Measurements from ENCODE around the gene MPC1. TPM values are rescaled to one million over a fixed set of nuclear protein-coding genes. Genes with fewer than 3 reads are reported as not detected.
A peak's percentile ranks its signal among the peaks of the same experiment; 100 is the strongest.
"Not testable (repeated sequence)": the region's sequence is repeated elsewhere in the genome, so short reads cannot be mapped to it uniquely, and the experiment has no call there.

MPC1 gene
- total RNA-seq, 1 experiment from 2014 or later = 21.6 TPM

- DNase-seq (ENCODE audit: extremely low read depth, low read depth) = no peak
Observed at GRCh38 chr6:166351715-166352285, 30.9 kb downstream of the MPC1 start.

GRCh38 chr6:166348305-166348949 lies 34.3 kb downstream of the MPC1 start:
- DNase-seq (ENCODE audit: extremely low read depth, low read depth) = no peak

- DNase-seq (ENCODE audit: extremely low read depth, low read depth) = no peak
Observed at GRCh38 chr6:166346965-166347364, 35.8 kb downstream of the MPC1 start.

DNA sequence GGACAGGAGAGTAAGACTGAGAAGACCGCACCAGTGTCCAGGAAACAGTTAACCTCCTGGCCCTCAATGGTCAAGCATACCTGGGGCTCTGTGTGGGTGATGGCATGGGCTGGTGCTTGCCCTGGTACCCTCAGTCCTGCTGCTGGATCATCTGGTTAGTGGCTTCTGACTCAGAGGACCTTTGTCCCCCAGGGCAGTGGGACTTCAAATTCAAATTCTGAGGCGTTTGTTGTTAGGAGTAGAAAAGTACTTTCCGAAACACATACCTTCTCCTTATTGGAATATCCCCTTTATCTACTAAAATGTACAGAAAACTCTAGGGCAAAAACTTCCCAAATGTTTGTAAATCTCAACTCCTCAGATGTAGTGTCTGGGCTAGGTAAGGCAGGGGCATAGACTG lies 36.3 kb downstream of the MPC1 start:
- DNase-seq (ENCODE audit: extremely low read depth, low read depth) = no peak

GRCh38 chr6:166345672-166346071 lies 37.1 kb downstream of the MPC1 start:
- not testable (repeated sequence) for DNase-seq (ENCODE audit: extremely low read depth, low read depth)

DNA sequence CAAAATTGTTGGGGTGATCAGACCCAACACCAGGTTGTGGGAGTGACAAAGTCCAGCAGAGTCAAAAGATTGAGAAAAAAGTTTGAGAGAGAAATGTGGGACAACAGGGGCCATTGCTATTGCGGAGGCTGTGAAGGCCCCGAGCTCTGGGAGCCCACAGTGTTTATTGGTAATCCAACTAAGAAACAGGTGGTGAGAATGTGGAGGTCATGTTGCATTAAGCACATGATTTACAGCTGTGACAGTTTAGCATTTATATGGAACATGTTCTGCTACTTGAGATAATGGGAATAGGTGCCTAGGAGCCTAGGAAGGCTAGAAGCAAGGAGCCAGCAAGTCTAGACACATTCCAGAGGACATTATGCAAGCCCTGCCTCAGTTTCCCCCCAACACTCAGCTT lies 37.8 kb downstream of the MPC1 start:
- DNase-seq (ENCODE audit: extremely low read depth, low read depth) = not testable (repeated sequence)

GRCh38 chr6:166344240-166344639 lies 38.5 kb downstream of the MPC1 start:
- no peak for DNase-seq (ENCODE audit: extremely low read depth, low read depth)

DNA sequence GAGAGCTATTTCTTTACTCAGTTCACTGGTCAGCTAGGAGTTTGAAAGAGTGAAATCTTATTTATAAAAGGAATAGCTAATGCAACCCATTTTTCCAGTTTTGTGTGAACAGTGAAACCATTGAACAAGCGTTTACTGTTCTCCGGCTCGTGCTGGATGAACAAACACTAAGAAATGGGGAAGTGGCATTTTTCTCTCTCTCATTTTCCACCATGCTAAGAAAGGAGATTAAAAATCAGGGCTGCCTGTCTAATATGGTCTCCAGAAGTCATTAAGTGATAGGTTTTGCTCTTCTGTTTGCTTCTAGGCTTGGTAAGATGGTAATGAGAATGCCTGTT lies 39.6 kb downstream of the MPC1 start:
- no peak for DNase-seq (ENCODE audit: extremely low read depth, low read depth)

DNA sequence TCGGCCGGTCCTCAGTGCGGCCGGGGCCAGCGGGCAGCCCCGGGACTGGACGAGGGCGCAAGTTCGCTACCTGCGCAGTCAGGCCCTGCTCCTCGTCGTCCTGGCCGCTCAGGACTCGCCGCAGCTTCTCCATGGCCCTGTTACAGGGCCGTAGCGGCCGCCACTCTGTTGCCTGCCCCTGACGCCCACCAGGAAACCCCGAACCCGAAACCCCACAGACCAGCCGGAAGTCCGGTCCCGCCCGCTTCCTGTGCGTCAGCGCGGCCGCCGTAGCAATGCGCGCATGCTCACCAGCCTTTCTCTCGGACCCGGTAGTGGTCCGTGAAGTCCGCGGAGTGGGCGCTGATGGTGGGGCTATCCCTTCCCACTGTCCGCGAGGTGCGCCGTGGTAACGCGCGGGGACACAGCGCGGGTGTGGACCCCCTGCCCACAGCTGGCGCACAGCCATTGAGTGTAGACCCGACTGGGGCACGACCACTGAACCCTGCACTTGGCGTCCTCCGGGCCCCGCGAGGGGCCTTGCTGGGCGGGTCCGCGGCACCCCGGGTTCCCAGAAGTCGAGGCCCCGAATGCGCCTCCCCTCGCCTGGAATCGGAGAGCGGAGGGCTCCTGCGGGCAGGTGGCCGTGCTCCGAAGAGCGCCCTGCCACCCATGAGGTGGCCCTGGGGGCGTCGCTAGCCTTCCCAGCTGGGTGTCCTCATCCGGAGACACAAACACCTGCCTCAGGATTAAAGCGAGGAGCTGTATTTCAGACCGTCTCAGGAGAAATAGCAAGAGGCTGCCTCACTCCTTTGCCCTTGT lies 40.2 kb downstream of the MPC1 start, which contains the start of gene SFT2D1:
SFT2D1 (minus strand) TSS at position 197 of the 801 bp plus-strand sequence; CDS start at position 133, 64 bp downstream.
- DNase-seq (ENCODE audit: extremely low read depth, low read depth) = peak; percentile 58

DNA sequence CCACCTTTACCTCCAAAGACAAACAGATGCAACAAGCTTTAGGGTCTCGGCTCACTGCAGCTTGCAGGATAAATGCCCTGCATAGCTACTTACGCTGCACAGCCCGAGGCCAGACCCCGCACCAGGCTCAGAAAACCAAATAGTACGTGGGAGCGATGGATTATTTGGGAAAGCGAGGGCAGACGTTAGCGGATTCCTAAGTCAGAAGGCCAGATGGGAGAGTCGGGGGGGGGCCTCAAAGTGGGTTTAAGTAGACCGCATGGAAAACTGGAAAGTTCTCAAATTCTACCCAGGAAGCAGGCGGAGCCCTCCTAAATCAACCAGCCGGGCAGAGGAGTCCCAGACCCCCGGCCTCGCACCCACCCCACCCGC lies 40.8 kb downstream of the MPC1 start:
- DNase-seq (ENCODE audit: extremely low read depth, low read depth) = no peak

DNA sequence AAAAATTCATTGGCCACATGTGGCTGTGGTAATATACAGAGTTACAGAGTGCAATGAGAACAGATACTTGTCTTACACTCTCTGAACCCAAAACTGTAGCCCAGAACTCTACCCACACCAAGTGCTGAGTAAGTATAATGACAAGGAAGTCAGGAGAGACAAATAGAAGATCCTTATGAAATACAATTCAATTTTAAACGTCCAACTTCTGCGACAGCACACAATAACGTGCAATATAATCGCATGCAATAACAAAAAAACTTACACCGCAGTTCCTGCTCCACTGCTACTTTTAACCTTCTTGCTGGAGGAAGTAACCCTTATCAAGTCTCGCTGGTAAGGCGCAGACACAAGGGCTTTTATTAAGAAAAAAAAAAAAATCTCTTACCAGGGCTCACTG lies 41.3 kb downstream of the MPC1 start:
- DNase-seq (ENCODE audit: extremely low read depth, low read depth) = no peak

DNA sequence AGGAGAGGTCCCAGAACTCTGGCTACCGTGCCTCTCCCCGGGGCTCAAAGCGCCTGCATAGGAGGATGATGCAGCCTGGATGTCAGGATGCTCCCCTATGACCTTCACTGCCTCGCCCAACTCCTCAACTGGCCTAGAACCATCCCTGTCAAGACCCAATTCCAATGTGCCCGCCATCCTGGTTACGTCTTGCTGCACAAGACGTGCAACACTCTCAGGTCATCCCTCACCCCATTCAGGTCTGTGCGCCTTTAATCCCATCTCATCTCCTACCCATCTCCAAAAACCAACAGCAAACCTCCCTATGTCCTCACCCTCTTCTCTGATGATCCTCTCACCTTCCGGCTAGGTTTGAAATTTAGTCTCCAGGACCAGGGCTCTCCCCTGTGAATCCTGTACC lies 43.9 kb downstream of the MPC1 start:
- no peak for DNase-seq (ENCODE audit: extremely low read depth, low read depth)

DNA sequence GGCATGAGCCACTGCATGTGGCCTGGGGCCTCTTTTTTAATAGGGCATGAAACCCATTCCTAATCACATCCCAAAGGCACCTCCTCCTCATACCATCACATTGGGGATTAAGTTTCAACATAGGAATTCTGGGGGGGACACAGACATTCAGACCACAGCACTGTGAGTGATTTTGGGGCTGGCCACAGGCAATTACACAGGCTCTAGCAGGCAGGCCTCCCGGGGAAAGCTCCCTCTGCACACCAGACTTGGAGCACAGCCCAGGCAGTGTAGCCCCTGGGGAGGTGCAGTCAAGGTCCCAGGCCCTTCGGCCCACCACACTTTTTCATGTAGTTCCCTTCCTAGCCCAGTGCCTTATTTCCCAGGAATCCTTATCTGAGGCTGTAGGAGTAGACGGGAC lies 45.9 kb downstream of the MPC1 start:
- DNase-seq (ENCODE audit: extremely low read depth, low read depth) = no peak

DNA sequence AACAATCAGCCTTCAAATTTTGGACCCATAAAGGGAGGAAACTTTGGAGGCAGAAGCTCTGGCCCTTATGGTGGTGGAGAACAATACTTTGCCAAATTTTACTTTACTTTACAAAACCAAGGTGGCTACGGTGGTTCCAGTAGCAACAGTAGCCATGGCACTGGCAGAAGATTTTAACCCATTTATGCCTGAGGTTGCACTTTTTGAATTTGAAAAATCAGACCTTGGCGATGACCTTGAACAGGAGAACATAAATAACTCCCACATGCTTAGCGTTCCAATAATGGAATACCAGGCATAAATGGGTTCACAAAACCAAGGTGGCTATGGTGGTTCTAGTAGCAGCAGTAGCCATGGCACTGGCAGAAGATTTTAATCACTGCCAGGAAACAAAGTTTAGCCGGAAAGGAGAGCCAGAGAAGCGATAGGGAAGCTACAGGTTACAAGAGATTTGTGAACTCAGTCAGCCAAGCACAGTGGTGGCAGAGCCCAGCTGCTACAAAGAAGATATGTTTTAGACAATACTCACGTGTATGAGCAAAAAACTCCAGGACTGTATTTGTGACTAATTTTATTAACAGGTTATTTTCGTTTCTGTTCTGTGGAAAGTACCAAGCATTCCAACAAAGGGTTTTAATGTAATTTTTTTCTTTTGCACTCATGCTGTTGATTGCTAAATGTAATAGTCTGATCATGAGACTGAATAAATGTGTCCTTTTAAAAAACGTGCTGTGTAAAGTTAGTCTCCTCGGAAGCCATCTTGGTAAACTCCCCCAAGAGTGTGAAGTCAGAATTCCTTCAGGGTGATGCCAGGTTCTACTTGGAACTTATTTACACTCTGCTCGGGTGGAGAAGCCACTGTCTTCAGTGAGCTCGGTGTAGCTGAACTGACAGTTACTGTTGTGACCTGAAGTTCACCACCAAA lies 47.1 kb downstream of the MPC1 start:
- no peak for DNase-seq (ENCODE audit: extremely low read depth, low read depth)

DNA sequence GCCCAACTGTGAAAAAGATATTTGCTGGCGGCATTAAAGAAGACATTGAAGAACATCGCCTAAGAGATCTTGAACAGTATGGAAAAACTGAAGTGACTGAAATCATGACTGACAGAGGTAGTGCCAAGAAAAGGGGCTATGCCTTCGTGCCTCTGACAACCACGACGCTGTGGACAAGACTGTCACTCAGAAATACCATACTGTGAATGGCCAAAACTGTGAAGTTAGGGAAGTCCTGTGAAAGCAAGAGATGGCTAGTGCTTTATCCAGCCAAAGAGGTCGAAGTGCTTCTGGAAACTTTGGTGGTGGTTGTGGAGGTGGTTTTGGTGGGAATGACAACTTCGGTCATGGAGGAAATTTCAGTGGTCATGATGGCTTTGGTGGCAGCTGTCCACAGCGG lies 47.9 kb downstream of the MPC1 start:
- no peak for DNase-seq (ENCODE audit: extremely low read depth, low read depth)

DNA sequence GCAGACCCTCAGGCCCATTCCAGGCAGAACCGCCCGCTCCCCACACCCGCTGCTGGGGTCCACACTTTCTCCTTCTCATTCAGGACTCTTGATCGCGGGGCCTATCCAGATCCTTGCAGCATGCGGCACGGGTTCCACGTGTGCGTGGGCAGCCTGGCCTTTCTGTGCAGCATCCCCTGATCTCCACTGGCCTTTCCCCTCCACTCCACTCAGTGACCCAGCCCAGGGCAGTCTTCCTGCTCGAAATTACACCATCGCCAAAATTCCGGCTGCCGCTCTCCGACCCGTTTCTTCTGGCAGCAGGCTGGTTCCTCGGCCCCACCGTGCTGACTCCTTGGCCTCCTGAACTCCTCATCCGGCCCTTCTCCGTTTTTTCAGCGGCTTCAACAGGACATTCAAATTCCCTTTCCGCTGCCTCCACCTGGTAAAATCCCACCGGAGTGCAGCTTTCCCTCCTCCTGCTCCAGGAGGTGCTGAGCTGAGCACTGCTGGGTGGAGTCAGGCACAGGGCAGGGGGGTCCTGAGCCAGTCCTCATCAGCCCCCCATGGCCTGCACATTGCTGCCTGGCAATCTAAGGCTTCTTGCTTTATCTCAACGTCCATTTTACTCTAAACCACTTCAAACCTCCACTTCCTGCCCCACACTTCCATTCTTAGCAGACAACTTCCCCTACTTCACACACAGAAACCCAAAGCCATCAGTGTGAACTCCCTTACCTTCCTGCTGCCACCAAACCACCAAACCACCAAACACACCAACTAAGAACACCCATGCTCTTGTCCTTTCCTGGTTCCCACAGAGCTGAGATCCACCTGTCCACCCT lies 49.4 kb downstream of the MPC1 start:
- DNase-seq (ENCODE audit: extremely low read depth, low read depth) = no peak

DNA sequence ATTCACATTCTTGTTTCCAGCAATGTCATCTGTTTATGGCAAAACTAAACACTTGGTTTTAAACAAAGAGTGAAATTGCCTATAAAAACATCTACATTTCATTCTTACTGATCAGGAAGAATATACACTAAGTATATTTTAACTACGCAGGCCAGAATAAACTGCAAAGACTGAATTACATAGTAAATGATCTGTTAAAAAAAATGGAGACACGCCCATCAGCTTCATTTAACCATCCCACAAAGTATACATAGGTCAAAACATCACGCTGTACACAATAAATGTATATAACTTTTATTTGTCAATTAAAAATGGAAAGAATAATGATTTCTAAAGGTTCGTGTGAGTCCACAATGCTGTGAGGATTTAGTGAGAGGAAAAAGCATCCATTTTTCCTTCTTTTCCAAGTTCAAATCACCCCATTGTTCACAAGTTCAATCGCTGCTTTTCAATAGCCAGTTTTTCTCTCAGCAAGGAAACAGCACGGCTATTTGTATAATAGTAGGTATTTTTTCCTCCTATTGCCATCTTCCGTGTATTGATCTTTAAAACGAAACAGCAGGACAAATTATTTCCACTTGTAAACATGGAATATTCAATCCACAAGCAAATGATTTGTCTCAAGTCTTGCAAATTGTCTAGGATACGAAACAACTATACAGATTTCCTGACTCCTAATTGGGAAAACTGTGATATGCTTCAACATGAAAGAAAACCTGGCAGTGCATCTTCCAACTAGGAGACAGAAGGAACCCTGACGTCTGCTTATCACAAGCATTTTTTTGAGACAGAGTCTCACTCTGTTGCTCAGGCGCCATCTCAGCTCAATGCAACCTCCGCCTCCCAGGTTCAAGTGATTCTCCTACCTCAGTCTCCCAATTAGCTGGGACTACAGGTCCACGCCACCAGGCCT lies 51.0 kb downstream of the MPC1 start:
- no peak for DNase-seq (ENCODE audit: extremely low read depth, low read depth)

GRCh38 chr6:166330612-166331011 lies 52.1 kb downstream of the MPC1 start:
- DNase-seq (ENCODE audit: extremely low read depth, low read depth) = peak; percentile 66
